A549 treated with GW870086 at 1 μM for 4 hours (cell line): ENCODE data around the gene TNS4. TPM values are rescaled to one million over a fixed set of nuclear protein-coding genes. Genes with fewer than 3 reads are reported as not detected.

Experiments
- total RNA-seq: library from RNA; stranded (reverse); fragments of 200-300 nt; extraction: Qiagen RNA extraction; gene quantifications from 5 replicates; pipeline ENCODE4 v1.2.3, GENCODE V29; 2022; ENCODE audit warnings: low read depth

TNS4 gene, protein sequence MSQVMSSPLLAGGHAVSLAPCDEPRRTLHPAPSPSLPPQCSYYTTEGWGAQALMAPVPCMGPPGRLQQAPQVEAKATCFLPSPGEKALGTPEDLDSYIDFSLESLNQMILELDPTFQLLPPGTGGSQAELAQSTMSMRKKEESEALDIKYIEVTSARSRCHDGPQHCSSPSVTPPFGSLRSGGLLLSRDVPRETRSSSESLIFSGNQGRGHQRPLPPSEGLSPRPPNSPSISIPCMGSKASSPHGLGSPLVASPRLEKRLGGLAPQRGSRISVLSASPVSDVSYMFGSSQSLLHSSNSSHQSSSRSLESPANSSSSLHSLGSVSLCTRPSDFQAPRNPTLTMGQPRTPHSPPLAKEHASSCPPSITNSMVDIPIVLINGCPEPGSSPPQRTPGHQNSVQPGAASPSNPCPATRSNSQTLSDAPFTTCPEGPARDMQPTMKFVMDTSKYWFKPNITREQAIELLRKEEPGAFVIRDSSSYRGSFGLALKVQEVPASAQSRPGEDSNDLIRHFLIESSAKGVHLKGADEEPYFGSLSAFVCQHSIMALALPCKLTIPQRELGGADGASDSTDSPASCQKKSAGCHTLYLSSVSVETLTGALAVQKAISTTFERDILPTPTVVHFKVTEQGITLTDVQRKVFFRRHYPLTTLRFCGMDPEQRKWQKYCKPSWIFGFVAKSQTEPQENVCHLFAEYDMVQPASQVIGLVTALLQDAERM
- total RNA-seq, result 186 to 238 TPM (median 217 TPM) in 5 replicates

DNA sequence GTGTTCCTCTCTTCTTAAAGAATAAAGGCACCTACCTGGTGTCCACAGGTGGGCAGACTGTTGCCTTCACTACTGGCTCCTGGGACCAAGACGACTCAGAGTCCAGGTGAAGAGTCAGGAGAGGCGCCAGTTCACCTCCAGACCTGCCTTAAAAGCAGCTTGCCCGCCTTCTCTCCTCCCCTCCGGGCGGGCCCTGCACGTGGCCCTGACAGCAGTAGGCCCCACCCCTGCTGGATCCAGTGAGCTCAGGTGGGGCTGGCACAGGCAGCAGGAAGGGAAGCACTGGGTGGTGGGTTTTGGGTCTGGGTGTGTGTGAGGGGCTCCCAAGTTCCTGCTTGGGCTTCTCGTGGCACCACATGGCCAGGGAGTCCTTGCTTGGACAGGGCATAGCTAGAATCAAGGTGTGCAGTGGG lies at the start of gene TNS4:
Gene TNS4, minus strand, starts transcription at position 125 of the 413 bp plus-strand sequence. CDS start 5,198 bp downstream, outside the sequence.

GRCh38 chr17:40443196-40443987 lies 58.0 kb downstream of the TNS4 start, which contains the start of gene IGFBP4:
TSS of gene IGFBP4 (plus strand) at chr17:40443450. CDS start at chr17:40443736, 286 bp downstream.

Other genes starting within 250 kb of the TNS4 start
- 50.0 to 54.4 TPM (median 52.5 TPM) in 5 replicates for gene CDC6, start 213.7 kb downstream of the TNS4 start, total RNA-seq
- 37.5 to 48.7 TPM (median 40.9 TPM) in 5 replicates for gene RARA, start 192.4 kb downstream of the TNS4 start, total RNA-seq
- gene GJD3, start 136.9 kb downstream of the TNS4 start, total RNA-seq, result 0.57 to 1.1 TPM (median 0.96 TPM) in 5 replicates
- gene TOP2A, start 83.7 kb downstream of the TNS4 start, total RNA-seq, result 178 to 251 TPM (median 211 TPM) in 5 replicates
- gene IGFBP4, start 58.2 kb downstream of the TNS4 start, total RNA-seq, result 2,204 to 2,821 TPM (median 2,655 TPM) in 5 replicates
- 0.74 to 1.1 TPM (median 0.94 TPM) in 5 replicates for gene CCR7, start 63.8 kb upstream of the TNS4 start, total RNA-seq
- 100 to 115 TPM (median 110 TPM) in 5 replicates for gene SMARCE1, start 146.2 kb upstream of the TNS4 start, total RNA-seq
- gene KRT222, start 163.6 kb upstream of the TNS4 start, total RNA-seq, result 0.19 to 0.52 TPM (median 0.44 TPM) in 4 of 5 replicates, not detected in the other
- gene KRT24, start 202.1 kb upstream of the TNS4 start, total RNA-seq, result not detected in 5 replicates